ENCODE results near the gene WDR70. TPM values are rescaled to one million over a fixed set of nuclear protein-coding genes. Genes with fewer than 3 reads are reported as not detected.

The WDR70 gene
- total RNA-seq, 1 experiment from 2014 or later: 55.2 TPM

- no peak overlapping the region for H3K4me3 ChIP-seq (ENCODE audit: low read depth, low read length, poor library complexity, severe bottlenecking)
- peaks cover 26% of the 10 kb centered on the region for H3K4me1 ChIP-seq (ENCODE audit: insufficient read depth, low read length, poor library complexity, severe bottlenecking)
- peaks cover 10% of the 10 kb centered on the region for H3K36me3 ChIP-seq (ENCODE audit: insufficient read depth, low read length, poor library complexity, severe bottlenecking)
- POLR2A ChIA-PET (ENCODE audit: low non-redundant PET): no interaction called here
- no peak for DNase-seq (ENCODE audit: low spot score)
- CTCF ChIA-PET: no interaction called here
- intact Hi-C loops (cut with micrococcal nuclease; ENCODE audit: unreplicated experiment): loop anchor here (5.0 kb wide), 1 partner anchor 143 kb away; no protein-coding TSS in a partner anchor
- TF ChIP-seq EZH2 (IDR thresholded peaks at IDR 0.05; ENCODE audit: borderline replicate concordance, low read depth, low read length, poor library complexity, severe bottlenecking) (no peak), CTCF (conservative IDR thresholded peaks at IDR 0.05; ENCODE audit: low read depth, low read length) (peak; percentile 48)
- no TSS peak for BruUV-seq (replicated peaks)
- H3K27ac ChIP-seq (ENCODE audit: low read depth, low read length, poor library complexity, severe bottlenecking): peak overlapping the region; percentile 95
- peaks cover 11% of the 10 kb centered on the region for H3K9me3 ChIP-seq (ENCODE audit: low read depth, low read length, poor library complexity, severe bottlenecking)
- H3K27me3 ChIP-seq (replicated peaks; ENCODE audit: insufficient read depth, low read depth, low read length, poor library complexity): no peaks in the 10 kb centered on the region
Observed at GRCh38 chr5:37554938-37555337, 175.8 kb downstream of the WDR70 start.

GRCh38 chr5:37557734-37558293 lies 178.7 kb downstream of the WDR70 start:
- no TSS peak for BruUV-seq (replicated peaks)
- TF ChIP-seq EZH2 (IDR thresholded peaks at IDR 0.05; ENCODE audit: borderline replicate concordance, low read depth, low read length, poor library complexity, severe bottlenecking) (no peak), CTCF (conservative IDR thresholded peaks at IDR 0.05; ENCODE audit: low read depth, low read length) (no peak)
- no peak overlapping the region for H3K4me3 ChIP-seq (ENCODE audit: low read depth, low read length, poor library complexity, severe bottlenecking)
- H3K36me3 ChIP-seq (ENCODE audit: insufficient read depth, low read length, poor library complexity, severe bottlenecking): peaks cover 10% of the 10 kb centered on the region
- intact Hi-C loops (cut with micrococcal nuclease; ENCODE audit: unreplicated experiment): no loop called here
- CTCF ChIA-PET: interaction anchor here (0.7 kb wide), 1 partner anchor 8 kb away, joined by 4 read pairs; no protein-coding TSS in a partner anchor
- DNase-seq (ENCODE audit: low spot score): no peak
- POLR2A ChIA-PET (ENCODE audit: low non-redundant PET): no interaction called here
- no peaks in the 10 kb centered on the region for H3K27me3 ChIP-seq (replicated peaks; ENCODE audit: insufficient read depth, low read depth, low read length, poor library complexity)
- H3K27ac ChIP-seq (ENCODE audit: low read depth, low read length, poor library complexity, severe bottlenecking): peak overlapping the region; percentile 62
- H3K9me3 ChIP-seq (ENCODE audit: low read depth, low read length, poor library complexity, severe bottlenecking): peaks cover 11% of the 10 kb centered on the region
- peaks cover 36% of the 10 kb centered on the region for H3K4me1 ChIP-seq (ENCODE audit: insufficient read depth, low read length, poor library complexity, severe bottlenecking)

- intact Hi-C loops (cut with micrococcal nuclease; ENCODE audit: unreplicated experiment): no loop called here
- ChIA-PET CTCF (interaction anchor here (0.6 kb wide), 1 partner anchor 8 kb away, joined by 4 read pairs; no protein-coding TSS in a partner anchor), POLR2A (ENCODE audit: low non-redundant PET) (no interaction called here)
- Histone ChIP-seq H3K9me3 (ENCODE audit: low read depth, low read length, poor library complexity, severe bottlenecking) (no peaks in the 10 kb centered on the region), H3K4me3 (ENCODE audit: low read depth, low read length, poor library complexity, severe bottlenecking) (no peak overlapping the region), H3K4me1 (ENCODE audit: insufficient read depth, low read length, poor library complexity, severe bottlenecking) (peaks cover 74% of the 10 kb centered on the region), H3K27me3 (replicated peaks; ENCODE audit: insufficient read depth, low read depth, low read length, poor library complexity) (no peaks in the 10 kb centered on the region), H3K36me3 (ENCODE audit: insufficient read depth, low read length, poor library complexity, severe bottlenecking) (no peaks in the 10 kb centered on the region), H3K27ac (ENCODE audit: low read depth, low read length, poor library complexity, severe bottlenecking) (peak overlapping the region; percentile 72)
- no peak for DNase-seq (ENCODE audit: low spot score)
- TF ChIP-seq CTCF (conservative IDR thresholded peaks at IDR 0.05; ENCODE audit: low read depth, low read length) (no peak), EZH2 (IDR thresholded peaks at IDR 0.05; ENCODE audit: borderline replicate concordance, low read depth, low read length, poor library complexity, severe bottlenecking) (no peak)
- no TSS peak for BruUV-seq (replicated peaks)
Observed at GRCh38 chr5:37565062-37565670, 186.0 kb downstream of the WDR70 start.
